ENCODE measurements around the gene RASL11B. TPM values are rescaled to one million over a fixed set of nuclear protein-coding genes. Genes with fewer than 3 reads are reported as not detected.

Gene RASL11B
- total and polyA plus RNA-seq, 10 of the 15 experiments (the other 5 are each of a cell fraction or from before 2014, with no cell fraction given), result 0.06 to 0.45 (median 0.08) TPM; not detected in 5

GRCh38 chr4:52869656-52870055, 7.5 kb downstream of the RASL11B start (continued):
- TF ChIP-seq BHLHE40 (IDR thresholded peaks at IDR 0.05; ENCODE audit: borderline replicate concordance in 1 of 2, low read depth in 2 of 2, low read length in 1 of 2), result no peak
- no peak for TF ChIP-seq MLLT1 (IDR thresholded peaks at IDR 0.05)

GRCh38 chr4:52870225-52870624, 8.1 kb downstream of the RASL11B start:
- no TSS peak for BruUV-seq (replicated peaks)
- SMC1A ChIA-PET (ENCODE audit: uncharacterized antibody, unreplicated experiment), result no interaction called here

DNA sequence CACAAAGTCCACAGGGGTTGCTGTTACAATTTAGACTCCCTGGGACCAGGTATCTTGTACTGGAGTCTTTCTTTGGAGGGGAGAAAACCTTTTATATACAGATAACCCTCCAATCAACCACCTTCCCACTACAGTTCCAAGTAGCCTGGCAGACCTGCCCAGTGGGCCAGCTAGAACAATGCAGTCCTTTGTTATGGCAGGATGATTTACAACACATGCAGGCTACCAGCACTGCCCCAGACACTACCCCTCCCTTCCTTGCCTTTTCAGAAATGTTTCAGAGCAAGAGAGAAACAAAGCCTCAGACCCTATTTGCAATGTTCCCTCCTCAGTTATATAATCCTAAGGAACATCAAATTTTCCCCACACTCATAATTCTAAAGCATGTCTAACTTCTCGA, 11.1 kb downstream of the RASL11B start:
- Histone ChIP-seq H3K27me3 (replicated peaks in 1 of 2; ENCODE audit: control insufficient read depth in 2 of 2, insufficient read depth in 2 of 2, low read length in 1 of 2) (no peaks in the 10 kb centered on the region), H3K9me3 (replicated peaks; ENCODE audit: control insufficient read depth, insufficient read depth, low read length) (no peaks in the 10 kb centered on the region), H3K4me1 (ENCODE audit: control insufficient read depth, insufficient read depth, low read length) (no peaks in the 10 kb centered on the region), H3K9ac (ENCODE audit: control insufficient read depth, insufficient read depth, low read length) (no peak overlapping the region), H3K4me3 (no peak overlapping the region), H4K20me1 (ENCODE audit: control insufficient read depth, insufficient read depth) (no peaks in the 10 kb centered on the region), H3K79me2 (ENCODE audit: control insufficient read depth, insufficient read depth, low read length) (no peaks in the 10 kb centered on the region), H3K27ac (ENCODE audit: control insufficient read depth, insufficient read depth) (no peak overlapping the region), H2AFZ (ENCODE audit: control insufficient read depth, low read depth, low read length) (no peak overlapping the region), H3K4me2 (ENCODE audit: control insufficient read depth, insufficient read depth) (no peak overlapping the region), H3K36me3 (ENCODE audit: control insufficient read depth in 2 of 2, insufficient read depth in 2 of 2, low read length in 1 of 2) (no peaks in the 10 kb centered on the region)
- RAD21 ChIA-PET (ENCODE audit: unreplicated experiment), result no interaction called here
- no TSS peak for BruUV-seq (replicated peaks)
- no peak for DNase-seq (ENCODE audit: low read depth, low spot score)
- FAIRE-seq, result no peak
- TF ChIP-seq FOXM1 (IDR thresholded peaks at IDR 0.05; ENCODE audit: low read depth, low read length) (no peak), RBBP5 (conservative IDR thresholded peaks at IDR 0.05) (no peak)
- TF ChIP-seq, protein P1, sequence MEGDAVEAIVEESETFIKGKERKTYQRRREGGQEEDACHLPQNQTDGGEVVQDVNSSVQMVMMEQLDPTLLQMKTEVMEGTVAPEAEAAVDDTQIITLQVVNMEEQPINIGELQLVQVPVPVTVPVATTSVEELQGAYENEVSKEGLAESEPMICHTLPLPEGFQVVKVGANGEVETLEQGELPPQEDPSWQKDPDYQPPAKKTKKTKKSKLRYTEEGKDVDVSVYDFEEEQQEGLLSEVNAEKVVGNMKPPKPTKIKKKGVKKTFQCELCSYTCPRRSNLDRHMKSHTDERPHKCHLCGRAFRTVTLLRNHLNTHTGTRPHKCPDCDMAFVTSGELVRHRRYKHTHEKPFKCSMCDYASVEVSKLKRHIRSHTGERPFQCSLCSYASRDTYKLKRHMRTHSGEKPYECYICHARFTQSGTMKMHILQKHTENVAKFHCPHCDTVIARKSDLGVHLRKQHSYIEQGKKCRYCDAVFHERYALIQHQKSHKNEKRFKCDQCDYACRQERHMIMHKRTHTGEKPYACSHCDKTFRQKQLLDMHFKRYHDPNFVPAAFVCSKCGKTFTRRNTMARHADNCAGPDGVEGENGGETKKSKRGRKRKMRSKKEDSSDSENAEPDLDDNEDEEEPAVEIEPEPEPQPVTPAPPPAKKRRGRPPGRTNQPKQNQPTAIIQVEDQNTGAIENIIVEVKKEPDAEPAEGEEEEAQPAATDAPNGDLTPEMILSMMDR (IDR thresholded peaks at IDR 0.05 in 2 of 3, conservative IDR thresholded peaks at IDR 0.05 in 1 of 3; ENCODE audit: control insufficient read depth in 2 of 3, extremely low read depth in 1 of 3, insufficient read depth in 1 of 3, low read depth in 3 of 3, low read length in 3 of 3), result no peak
- in situ Hi-C loops (cut with MboI), result no loop called here
- POLR2A ChIA-PET, result no interaction called here
- SMC1A ChIA-PET (ENCODE audit: uncharacterized antibody, unreplicated experiment), result no interaction called here
- ATAC-seq, result no peak
- CTCF ChIA-PET, result no interaction called here
- intact Hi-C loops (cut with micrococcal nuclease; ENCODE audit: unreplicated experiment), result no loop called here
- WGBS (ENCODE audit: insufficient coverage, insufficient replicate concordance, low lambda C conversion rate, missing lambda C conversion rate), result 94% methylated on average over 1 of the region's 1 CpG

More at GRCh38 chr4:52870225-52870624, 8.1 kb downstream of the RASL11B start:
- intact Hi-C loops (cut with micrococcal nuclease; ENCODE audit: unreplicated experiment), result no loop called here
- RAD21 ChIA-PET (ENCODE audit: unreplicated experiment), result no interaction called here
- Histone ChIP-seq H3K27ac (ENCODE audit: control insufficient read depth, insufficient read depth) (no peak overlapping the region), H2AFZ (ENCODE audit: control insufficient read depth, low read depth, low read length) (no peak overlapping the region), H3K4me2 (ENCODE audit: control insufficient read depth, insufficient read depth) (no peak overlapping the region), H4K20me1 (ENCODE audit: control insufficient read depth, insufficient read depth) (no peaks in the 10 kb centered on the region), H3K27me3 (replicated peaks in 1 of 2; ENCODE audit: control insufficient read depth in 2 of 2, insufficient read depth in 2 of 2, low read length in 1 of 2) (no peaks in the 10 kb centered on the region), H3K9ac (ENCODE audit: control insufficient read depth, insufficient read depth, low read length) (no peak overlapping the region), H3K4me3 (no peak overlapping the region), H3K4me1 (ENCODE audit: control insufficient read depth, insufficient read depth, low read length) (no peaks in the 10 kb centered on the region), H3K79me2 (ENCODE audit: control insufficient read depth, insufficient read depth, low read length) (no peaks in the 10 kb centered on the region), H3K36me3 (ENCODE audit: control insufficient read depth in 2 of 2, insufficient read depth in 2 of 2, low read length in 1 of 2) (no peaks in the 10 kb centered on the region), H3K9me3 (replicated peaks; ENCODE audit: control insufficient read depth, insufficient read depth, low read length) (no peaks in the 10 kb centered on the region)
- no peak for FAIRE-seq
- in situ Hi-C loops (cut with MboI), result no loop called here
- 76% methylated on average over 4 of the region's 4 CpGs for WGBS (ENCODE audit: insufficient coverage, insufficient replicate concordance, low lambda C conversion rate, missing lambda C conversion rate)
- POLR2A ChIA-PET, result no interaction called here
- CTCF ChIA-PET, result no interaction called here
- DNase-seq (ENCODE audit: low read depth, low spot score), result no peak
- ATAC-seq, result no peak
- TF ChIP-seq JUND (IDR thresholded peaks at IDR 0.05; ENCODE audit: low read depth, low read length) (no peak), ZNF622 (IDR thresholded peaks at IDR 0.05) (no peak), TAF1 (IDR thresholded peaks at IDR 0.05; ENCODE audit: borderline replicate concordance, low read depth, low read length) (no peak), TARDBP (IDR thresholded peaks at IDR 0.05; ENCODE audit: borderline replicate concordance) (no peak), CHD2 (IDR thresholded peaks at IDR 0.05; ENCODE audit: borderline replicate concordance, low read depth, low read length) (no peak)
